CD4-positive, alpha-beta T cell (primary cell): Measurements from ENCODE around the gene RBFOX1. TPM values are rescaled to one million over a fixed set of nuclear protein-coding genes. Genes with fewer than 3 reads are reported as not detected.

Source experiments
- ATAC-seq: fragments of 200-7000 bp; cut with Tn5 transposase; one replicate; pipeline ENCODE4 v1.10.0; 2022; ENCODE audit warnings: mild to moderate bottlenecking; ENCODE audit not compliant: poor library complexity
- CTCF ChIA-PET: fragments of 350-600 bp; sonication (Branson Sonifier 250); formaldehyde crosslinking; loops from one replicate; lab custom pipeline; 2021; ENCODE audit warnings: antibody characterized with exemption, inconsistent platforms; lab: Charles Lee
- POLR2A ChIA-PET: fragments of 350-600 bp; sonication (Branson Sonifier 250); formaldehyde crosslinking; loops from one replicate; lab custom pipeline; 2021; ENCODE audit warnings: antibody characterized with exemption, inconsistent platforms; lab: Charles Lee
- DNase-seq, 14 experiments: peaks; one replicate each; pipeline ENCODE4 v3.0.0-alpha.2; 2013 to 2020; ENCODE audit warnings: mixed read lengths in 2 of 14
- H3K27ac ChIP-seq, 2 donors: one replicate each; pipeline versions ENCODE4 v1.5.1 to v1.7.0; 2013; ENCODE audit warnings: low read length in 2 of 2, low read depth in 1 of 2, mild to moderate bottlenecking in 1 of 2
- H3K27me3 ChIP-seq, 2 experiments: 1 replicate in 1 of 2; 2 replicates in 1 of 2; pipeline versions ENCODE4 v1.6.1 to v1.7.0; 2013; ENCODE audit warnings: low read length in 2 of 2, control low read depth in 1 of 2, mild to moderate bottlenecking in 1 of 2, moderate library complexity in 1 of 2; ENCODE audit not compliant: insufficient read depth in 2 of 2, control insufficient read depth in 1 of 2
- H3K36me3 ChIP-seq: one replicate; pipeline ENCODE4 v1.6.1; 2013; ENCODE audit warnings: low read length, control low read depth; ENCODE audit not compliant: insufficient read depth
- H3K4me1 ChIP-seq: one replicate; pipeline ENCODE4 v1.6.1; 2013; ENCODE audit warnings: low read length, control low read depth; ENCODE audit not compliant: insufficient read depth
- H3K4me3 ChIP-seq: one replicate; pipeline ENCODE4 v1.5.1; 2013; ENCODE audit warnings: mild to moderate bottlenecking, low read length, moderate library complexity
- H3K9me3 ChIP-seq, 2 experiments: 1 replicate in 1 of 2; 2 replicates in 1 of 2; pipeline versions ENCODE4 v1.6.1 to v1.7.0; 2013; ENCODE audit warnings: low read length in 2 of 2, mild to moderate bottlenecking in 2 of 2, control low read depth in 1 of 2, moderate library complexity in 1 of 2; ENCODE audit not compliant: control insufficient read depth in 1 of 2, insufficient read depth in 1 of 2
- H3K27ac Mint-ChIP-seq: one replicate; pipeline ENCODE4 v1.8.0; 2020; ENCODE audit warnings: mixed read lengths
- H3K27me3 Mint-ChIP-seq: one replicate; pipeline ENCODE4 v1.8.0; 2021; ENCODE audit warnings: mixed read lengths
- H3K36me3 Mint-ChIP-seq: one replicate; pipeline ENCODE4 v1.8.0; 2021; ENCODE audit warnings: low read depth, mixed read lengths
- H3K4me1 Mint-ChIP-seq: one replicate; pipeline ENCODE4 v1.8.0; 2021; ENCODE audit warnings: low read depth, mixed read lengths
- H3K4me3 Mint-ChIP-seq: one replicate; pipeline ENCODE4 v1.8.0; 2020; ENCODE audit warnings: mild to moderate bottlenecking, mixed read lengths
- H3K9me3 Mint-ChIP-seq: one replicate; pipeline ENCODE4 v1.8.0; 2020; ENCODE audit warnings: mixed read lengths
- CTCF ChIP-seq: fragments of 200-600 bp; IDR thresholded peaks from one replicate; pipeline ENCODE4 v1.8.0; 2022; ENCODE audit warnings: antibody characterized with exemption, mild to moderate bottlenecking
- intact Hi-C, 2 experiments: fragments of 100-400 bp; cut with DNase I in 1 of 2; cut with micrococcal nuclease in 1 of 2; formaldehyde crosslinking; loops; one replicate each; pipeline versions ENCODE4 v1.15.1 to v1.9.0; 2023 to 2025; cut with DNase I, micrococcal nuclease
- total RNA-seq, 174 experiments: library from RNA in 2 of 174; stranded (reverse) in 2 of 174; gene quantifications; one replicate each; pipeline ENCODE4 v1.2.3 and lab custom pipeline; 2021 to 2026

The RBFOX1 gene
- total RNA-seq, 2 experiments from 2014 or later, result not detected

GRCh38 chr16:7443142-7443541, 110.5 kb downstream of the RBFOX1 start:
- Mint-ChIP-seq H3K27me3 (no peaks in the 10 kb centered on the region), H3K9me3 (peaks cover 6% of the 10 kb centered on the region), H3K4me3 (no peak overlapping the region), H3K27ac (no peak overlapping the region), H3K36me3 (no peaks in the 10 kb centered on the region), H3K4me1 (no peaks in the 10 kb centered on the region)
- Histone ChIP-seq H3K27ac (no peak overlapping the region), H3K4me1 (no peaks in the 10 kb centered on the region), H3K36me3 (no peaks in the 10 kb centered on the region), H3K27me3 (no peaks in the 10 kb centered on the region), H3K9me3 (peaks cover 5 to 15% of the 10 kb centered on the region in 2 experiments), H3K4me3 (no peak overlapping the region)
- intact Hi-C loops, result no loop called here
- CTCF ChIA-PET, result no interaction called here
- no peak for DNase-seq
- ATAC-seq, result no peak
- POLR2A ChIA-PET, result no interaction called here
- no peak for TF ChIP-seq CTCF

- POLR2A ChIA-PET, result no interaction called here
- no peak overlapping the region for H3K27ac Mint-ChIP-seq
Measured at GRCh38 chr16:7443648-7444365, 111.2 kb downstream of the RBFOX1 start.

GRCh38 chr16:7449306-7449705, 116.7 kb downstream of the RBFOX1 start:
- Mint-ChIP-seq H3K27ac (no peak overlapping the region), H3K27me3 (no peaks in the 10 kb centered on the region), H3K4me1 (no peaks in the 10 kb centered on the region), H3K36me3 (no peaks in the 10 kb centered on the region), H3K4me3 (no peak overlapping the region), H3K9me3 (peaks cover 20% of the 10 kb centered on the region)
- peaks cover 0 to 13% of the 10 kb centered on the region in 2 experiments for H3K9me3 ChIP-seq
- intact Hi-C loops, result no loop called here
- ChIA-PET CTCF (no interaction called here), POLR2A (no interaction called here)
- no peaks in the 10 kb centered on the region for H3K27me3 ChIP-seq
- no peak overlapping the region for H3K4me3 ChIP-seq
- DNase-seq (no peak), ATAC-seq (no peak)
- H3K27ac ChIP-seq, result no peak overlapping the region
- no peaks in the 10 kb centered on the region for H3K4me1 ChIP-seq
- no peaks in the 10 kb centered on the region for H3K36me3 ChIP-seq
- no peak for TF ChIP-seq CTCF

More at GRCh38 chr16:7443648-7444365, 111.2 kb downstream of the RBFOX1 start:
- H3K27ac ChIP-seq, result no peak overlapping the region
- CTCF ChIA-PET, result interaction anchor here (1.1 kb wide), 1 partner anchor 12 kb away, joined by 3 read pairs; no protein-coding TSS in a partner anchor
- H3K27me3 Mint-ChIP-seq, result no peaks in the 10 kb centered on the region
- DNase-seq, result no peak
- H3K36me3 Mint-ChIP-seq, result no peaks in the 10 kb centered on the region
- no peak overlapping the region for H3K4me3 Mint-ChIP-seq
- no peaks in the 10 kb centered on the region for H3K36me3 ChIP-seq
- peaks cover 5 to 14% of the 10 kb centered on the region in 2 experiments for H3K9me3 ChIP-seq
- H3K27me3 ChIP-seq, result no peaks in the 10 kb centered on the region
- no peaks in the 10 kb centered on the region for H3K4me1 ChIP-seq
- peaks cover 5% of the 10 kb centered on the region for H3K9me3 Mint-ChIP-seq
- no peak overlapping the region for H3K4me3 ChIP-seq
- no peaks in the 10 kb centered on the region for H3K4me1 Mint-ChIP-seq
- intact Hi-C loops, result no loop called here
- no peak for ATAC-seq
- TF ChIP-seq CTCF, result no peak
